ENCODE results near the gene CNTNAP2. TPM values are rescaled to one million over a fixed set of nuclear protein-coding genes. Genes with fewer than 3 reads are reported as not detected.
A peak's percentile ranks its signal among the peaks of the same experiment; 100 is the strongest.

CNTNAP2 gene
- total and polyA plus RNA-seq, 9 of the 15 experiments (the other 6 are each of a cell fraction or from before 2014, with no cell fraction given): 0.04 to 0.62 (median 0.09) TPM; not detected in 4

DNA sequence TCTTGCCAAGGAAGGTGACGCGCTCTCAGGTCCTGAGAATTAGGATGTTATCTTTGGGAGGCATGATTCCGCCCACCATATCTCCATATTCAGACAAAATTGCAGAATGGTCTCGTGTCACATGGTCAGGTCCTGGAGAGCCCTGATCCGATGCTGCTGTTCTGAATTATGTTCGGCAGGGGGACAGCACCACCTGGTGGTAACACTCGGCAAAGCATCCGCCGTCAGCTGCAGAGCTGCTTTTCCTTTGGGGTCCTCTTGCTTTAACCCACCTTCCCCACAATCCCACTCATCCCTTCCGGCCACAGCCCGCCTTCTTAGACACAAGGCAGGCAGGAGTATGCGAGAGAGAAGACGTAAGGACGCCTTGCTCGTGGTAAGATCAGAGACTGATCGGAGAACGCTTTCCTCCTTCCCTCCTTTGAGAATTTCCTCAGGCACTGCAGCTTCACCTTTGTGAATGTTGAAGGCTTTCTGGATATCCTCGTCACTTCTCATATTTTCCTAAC, 2146.2 kb downstream of the CNTNAP2 start:
- Histone ChIP-seq H2AFZ (ENCODE audit: low read depth, low read length) (peak overlapping the region; percentile 48), H3K9me3 (replicated peaks; ENCODE audit: control insufficient read depth, insufficient read depth, low read depth, low read length) (no peaks in the 10 kb centered on the region), H3K9ac (ENCODE audit: insufficient read depth in 1 of 2, low read depth in 2 of 2, low read length in 2 of 2) (peak overlapping the region in 1 of 2 experiments; percentile 70; a peak in 1 of 4 replicates), H3K4me1 (replicated peaks in 1 of 2; ENCODE audit: control insufficient read depth in 2 of 2, insufficient read depth in 2 of 2, low read length in 2 of 2) (no peaks in the 10 kb centered on the region; a peak in 1 of 5 replicates), H3K27me3 (ENCODE audit: control insufficient read depth in 2 of 2, insufficient read depth in 2 of 2, low read length in 2 of 2) (peaks cover 2 to 11% of the 10 kb centered on the region in 2 experiments; a peak in 4 of 5 replicates), H3K36me3 (ENCODE audit: control insufficient read depth, insufficient read depth, low read length) (no peaks in the 10 kb centered on the region), H3K4me2 (ENCODE audit: insufficient read depth, low read length) (peak overlapping the region; percentile 69), H3K4me3 (no peak overlapping the region), H3K9me1 (ENCODE audit: control insufficient read depth, insufficient read depth, low read length) (no peaks in the 10 kb centered on the region), H3K79me2 (ENCODE audit: control insufficient read depth, insufficient read depth, low read length) (no peaks in the 10 kb centered on the region), H4K20me1 (replicated peaks; ENCODE audit: control insufficient read depth, insufficient read depth, low read length) (no peaks in the 10 kb centered on the region), H3K27ac (ENCODE audit: extremely low read depth, low read depth, low read length) (no peak overlapping the region)
- peak; percentile 92 for ATAC-seq
- peak; percentile 91 for FAIRE-seq
- DNase-seq (ENCODE audit: extremely low read depth in 1 of 4, low spot score in 3 of 4): peak; percentile 78 to 90 (median 84)
- in situ Hi-C loops (cut with MboI) (loop anchor here (10.0 kb wide), 1 partner anchor 702 kb away; no protein-coding TSS in a partner anchor), intact Hi-C loops (cut with micrococcal nuclease) (loop anchor here (2.0 to 5.0 kb wide), 2 partner anchors 264 to 1015 kb away; no protein-coding TSS in a partner anchor)
- no TSS peak for BruUV-seq (replicated peaks)
- POLR2A ChIA-PET: interaction anchor here (0.6 to 0.9 kb wide), 3 partner anchors 17 to 743 kb away, joined by 3 read pairs; no protein-coding TSS in a partner anchor
- WGBS (ENCODE audit: insufficient coverage, low coverage, missing lambda C conversion rate): 4% methylated on average over 18 of the region's 18 CpGs
- CTCF ChIA-PET (ENCODE audit: low intra/inter-chr PET ratio): interaction anchor here (0.7 to 0.9 kb wide), 2 partner anchors 264 to 736 kb away, joined by 5 to 6 read pairs; no protein-coding TSS in a partner anchor
- TF ChIP-seq, protein P1, sequence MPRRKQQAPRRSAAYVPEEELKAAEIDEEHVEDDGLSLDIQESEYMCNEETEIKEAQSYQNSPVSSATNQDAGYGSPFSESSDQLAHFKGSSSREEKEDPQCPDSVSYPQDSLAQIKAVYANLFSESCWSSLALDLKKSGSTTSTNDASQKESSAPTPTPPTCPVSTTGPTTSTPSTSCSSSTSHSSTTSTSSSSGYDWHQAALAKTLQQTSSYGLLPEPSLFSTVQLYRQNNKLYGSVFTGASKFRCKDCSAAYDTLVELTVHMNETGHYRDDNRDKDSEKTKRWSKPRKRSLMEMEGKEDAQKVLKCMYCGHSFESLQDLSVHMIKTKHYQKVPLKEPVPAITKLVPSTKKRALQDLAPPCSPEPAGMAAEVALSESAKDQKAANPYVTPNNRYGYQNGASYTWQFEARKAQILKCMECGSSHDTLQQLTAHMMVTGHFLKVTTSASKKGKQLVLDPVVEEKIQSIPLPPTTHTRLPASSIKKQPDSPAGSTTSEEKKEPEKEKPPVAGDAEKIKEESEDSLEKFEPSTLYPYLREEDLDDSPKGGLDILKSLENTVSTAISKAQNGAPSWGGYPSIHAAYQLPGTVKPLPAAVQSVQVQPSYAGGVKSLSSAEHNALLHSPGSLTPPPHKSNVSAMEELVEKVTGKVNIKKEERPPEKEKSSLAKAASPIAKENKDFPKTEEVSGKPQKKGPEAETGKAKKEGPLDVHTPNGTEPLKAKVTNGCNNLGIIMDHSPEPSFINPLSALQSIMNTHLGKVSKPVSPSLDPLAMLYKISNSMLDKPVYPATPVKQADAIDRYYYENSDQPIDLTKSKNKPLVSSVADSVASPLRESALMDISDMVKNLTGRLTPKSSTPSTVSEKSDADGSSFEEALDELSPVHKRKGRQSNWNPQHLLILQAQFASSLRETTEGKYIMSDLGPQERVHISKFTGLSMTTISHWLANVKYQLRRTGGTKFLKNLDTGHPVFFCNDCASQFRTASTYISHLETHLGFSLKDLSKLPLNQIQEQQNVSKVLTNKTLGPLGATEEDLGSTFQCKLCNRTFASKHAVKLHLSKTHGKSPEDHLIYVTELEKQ (CRISPR knock-in tag; IDR thresholded peaks at IDR 0.05): no peak
- TF ChIP-seq, protein P2, sequence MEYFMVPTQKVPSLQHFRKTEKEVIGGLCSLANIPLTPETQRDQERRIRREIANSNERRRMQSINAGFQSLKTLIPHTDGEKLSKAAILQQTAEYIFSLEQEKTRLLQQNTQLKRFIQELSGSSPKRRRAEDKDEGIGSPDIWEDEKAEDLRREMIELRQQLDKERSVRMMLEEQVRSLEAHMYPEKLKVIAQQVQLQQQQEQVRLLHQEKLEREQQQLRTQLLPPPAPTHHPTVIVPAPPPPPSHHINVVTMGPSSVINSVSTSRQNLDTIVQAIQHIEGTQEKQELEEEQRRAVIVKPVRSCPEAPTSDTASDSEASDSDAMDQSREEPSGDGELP (CRISPR knock-in tag; IDR thresholded peaks at IDR 0.05; ENCODE audit: borderline replicate concordance): peak; percentile 68
- TF ChIP-seq ARNT (IDR thresholded peaks at IDR 0.05) (no peak), ZNF717 (CRISPR knock-in tag; IDR thresholded peaks at IDR 0.05) (no peak), GATAD2B (IDR thresholded peaks at IDR 0.05; ENCODE audit: borderline replicate concordance) (no peak), ZKSCAN1 (IDR thresholded peaks at IDR 0.05; ENCODE audit: low read depth, low read length) (0 out of 2 replicates have a peak, but pooled peaks have one; percentile 26), HDAC6 (IDR thresholded peaks at IDR 0.05; ENCODE audit: low read depth, low read length) (no peak), RBBP5 (IDR thresholded peaks at IDR 0.05; ENCODE audit: borderline replicate concordance, insufficient read depth, low read length, poor library complexity, severe bottlenecking) (no peak), MCM2 (IDR thresholded peaks at IDR 0.05; ENCODE audit: low read depth) (no peak), ATF7 (IDR thresholded peaks at IDR 0.05) (0 out of 2 replicates have a peak, but pooled peaks have one; percentile 19), ZNF175 (CRISPR knock-in tag; IDR thresholded peaks at IDR 0.05; ENCODE audit: low read depth) (no peak), ASH1L (IDR thresholded peaks at IDR 0.05; ENCODE audit: borderline replicate concordance, low read depth, partially characterized antibody) (no peak), ZNF41 (CRISPR knock-in tag; conservative IDR thresholded peaks at IDR 0.05) (no peak), RAD21 (CRISPR knock-in tag; conservative IDR thresholded peaks at IDR 0.05 in 1 of 2, IDR thresholded peaks at IDR 0.05 in 1 of 2) (peak; percentile 77 to 87), HDAC2 (IDR thresholded peaks at IDR 0.05) (no peak), RHOXF2B (CRISPR knock-in tag; conservative IDR thresholded peaks at IDR 0.05) (no peak)
- TF ChIP-seq, protein P3, sequence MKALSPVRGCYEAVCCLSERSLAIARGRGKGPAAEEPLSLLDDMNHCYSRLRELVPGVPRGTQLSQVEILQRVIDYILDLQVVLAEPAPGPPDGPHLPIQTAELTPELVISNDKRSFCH (CRISPR knock-in tag; IDR thresholded peaks at IDR 0.05): no peak
- TF ChIP-seq, protein P3 (tag; IDR thresholded peaks at IDR 0.05): 0 out of 2 replicates have a peak, but pooled peaks have one; percentile 17
